GM12892 (cell line): ENCODE results near the gene ARHGEF6.
"Not testable (repeated sequence)": the region's sequence is repeated elsewhere in the genome, so short reads cannot be mapped to it uniquely, and the experiment has no call there.

Source experiments
- POLR2A ChIP-seq: IDR thresholded peaks from 2 replicates; pipeline ENCODE4 v1.6.1; 2011; ENCODE audit warnings: low read depth, low read length, control low read depth
- POLR2AphosphoS5 ChIP-seq: IDR thresholded peaks from 2 replicates; pipeline ENCODE4 v1.6.1; 2011; ENCODE audit warnings: low read depth, low read length, control low read depth
- TAF1 ChIP-seq: IDR thresholded peaks from 2 replicates; pipeline ENCODE4 v1.6.1; 2011; ENCODE audit warnings: low read depth, mild to moderate bottlenecking, control low read depth, low read length, borderline replicate concordance

DNA sequence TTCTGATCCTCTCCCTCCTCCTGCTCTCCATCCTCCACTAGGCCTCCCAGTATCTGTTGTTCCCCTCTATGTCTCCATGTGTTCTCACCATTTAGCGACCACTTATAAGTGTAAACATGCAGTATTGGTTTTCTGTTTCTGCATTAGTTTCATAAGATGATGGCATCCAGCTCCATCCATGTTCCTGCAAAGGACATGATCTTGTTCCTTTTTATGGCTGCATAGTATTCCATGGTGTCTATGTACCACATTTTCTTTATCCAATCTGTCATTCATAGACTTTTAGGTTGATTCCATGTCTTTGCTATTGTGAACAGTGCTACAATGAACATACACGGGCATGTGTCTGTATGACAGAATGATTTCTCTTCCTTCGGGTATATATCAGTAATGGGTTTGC, 13.9 kb upstream of the ARHGEF6 start:
- not testable (repeated sequence) for TF ChIP-seq POLR2AphosphoS5, POLR2A, TAF1
